SJSA1 (cell line): Measurements from ENCODE around the gene GZF1. TPM values are rescaled to one million over a fixed set of nuclear protein-coding genes. Genes with fewer than 3 reads are reported as not detected.

ENCODE experiments used
- DNase-seq, 2 experiments: peaks; one replicate each; pipeline ENCODE4 v3.0.0-alpha.2; 2015 to 2020; ENCODE audit warnings: low spot score in 2 of 2, low read depth in 1 of 2
- H3K27ac ChIP-seq: fragments of 250-450 bp; sonication (Bioruptor Pico); 2 replicates; pipeline ENCODE4 v1.5.1; 2020; ENCODE audit warnings: mild to moderate bottlenecking, moderate library complexity
- H3K27me3 ChIP-seq: fragments of 250-450 bp; sonication (Bioruptor Pico); replicated peaks from 2 replicates; pipeline ENCODE4 v1.5.1; 2020; ENCODE audit warnings: mild to moderate bottlenecking, moderate library complexity
- H3K36me3 ChIP-seq: fragments of 250-450 bp; sonication (Bioruptor Pico); 2 replicates; pipeline ENCODE4 v1.5.1; 2020; ENCODE audit warnings: mild to moderate bottlenecking
- H3K4me1 ChIP-seq: fragments of 250-450 bp; sonication (Bioruptor Pico); replicated peaks from 2 replicates; pipeline ENCODE4 v1.6.1; 2021; ENCODE audit warnings: mild to moderate bottlenecking
- H3K4me3 ChIP-seq: fragments of 250-450 bp; sonication (Bioruptor Pico); 2 replicates; pipeline ENCODE4 v1.5.1; 2020; ENCODE audit warnings: mild to moderate bottlenecking
- H3K9me3 ChIP-seq: fragments of 250-450 bp; sonication (Bioruptor Pico); replicated peaks from 2 replicates; pipeline ENCODE4 v1.5.1; 2020; ENCODE audit warnings: mild to moderate bottlenecking
- total RNA-seq: library from RNA; depleted of rRNA; stranded (reverse); fragments of >200 nt; shearing (Covaris generic); gene quantifications from 2 replicates; pipeline ENCODE4 v1.2.3, GENCODE V29; 2014

GZF1 gene
- total RNA-seq, 1 experiment from 2014 or later, result 19.4 TPM

- Histone ChIP-seq H3K27me3 (no peaks in the 10 kb centered on the region), H3K4me1 (peaks cover 26% of the 10 kb centered on the region), H3K27ac (no peak overlapping the region), H3K36me3 (peaks cover 95% of the 10 kb centered on the region), H3K9me3 (no peaks in the 10 kb centered on the region), H3K4me3 (no peak overlapping the region)
- no peak for DNase-seq
Measured at GRCh38 chr20:23368316-23369071, 6.5 kb downstream of the GZF1 start.

GRCh38 chr20:23369072-23369823, 7.3 kb downstream of the GZF1 start:
- no peak overlapping the region for H3K27ac ChIP-seq

GRCh38 chr20:23370274-23370673, 8.3 kb downstream of the GZF1 start:
- Histone ChIP-seq H3K4me1 (peaks cover 25% of the 10 kb centered on the region; the same call in 1 of the 2 replicates), H3K27ac (no peak overlapping the region), H3K27me3 (no peaks in the 10 kb centered on the region), H3K4me3 (no peak overlapping the region), H3K36me3 (peaks cover 94% of the 10 kb centered on the region), H3K9me3 (no peaks in the 10 kb centered on the region)
- no peak for DNase-seq

More at GRCh38 chr20:23369072-23369823, 7.3 kb downstream of the GZF1 start:
- peaks cover 100% of the 10 kb centered on the region for H3K36me3 ChIP-seq
- H3K4me3 ChIP-seq, result no peak overlapping the region
- H3K9me3 ChIP-seq, result no peaks in the 10 kb centered on the region
- H3K4me1 ChIP-seq, result peaks cover 25% of the 10 kb centered on the region; the same call in 1 of the 2 replicates
- DNase-seq, result no peak
- H3K27me3 ChIP-seq, result no peaks in the 10 kb centered on the region

- H3K4me1 ChIP-seq, result peaks cover 25% of the 10 kb centered on the region; the same call in 1 of the 2 replicates
- H3K27me3 ChIP-seq, result no peaks in the 10 kb centered on the region
- no peak overlapping the region for H3K4me3 ChIP-seq
- H3K36me3 ChIP-seq, result peaks cover 94% of the 10 kb centered on the region
- no peak overlapping the region for H3K27ac ChIP-seq
- DNase-seq, result no peak
- no peaks in the 10 kb centered on the region for H3K9me3 ChIP-seq
Measured at GRCh38 chr20:23370873-23371272, 8.9 kb downstream of the GZF1 start.

- H3K4me3 ChIP-seq, result no peak overlapping the region
- no peak for DNase-seq
- no peak overlapping the region for H3K27ac ChIP-seq
- no peaks in the 10 kb centered on the region for H3K27me3 ChIP-seq
- peaks cover 23% of the 10 kb centered on the region; the same call in 1 of the 2 replicates for H3K4me1 ChIP-seq
- peaks cover 94% of the 10 kb centered on the region for H3K36me3 ChIP-seq
- H3K9me3 ChIP-seq, result no peaks in the 10 kb centered on the region
Measured at GRCh38 chr20:23371496-23371895, 9.5 kb downstream of the GZF1 start.

GRCh38 chr20:23374441-23374840, 12.5 kb downstream of the GZF1 start:
- Histone ChIP-seq H3K4me1 (no peaks in the 10 kb centered on the region), H3K27me3 (no peaks in the 10 kb centered on the region), H3K9me3 (no peaks in the 10 kb centered on the region), H3K4me3 (no peak overlapping the region), H3K27ac (no peak overlapping the region), H3K36me3 (peaks cover 81% of the 10 kb centered on the region)
- no peak for DNase-seq

GRCh38 chr20:23375827-23376226, 13.8 kb downstream of the GZF1 start:
- Histone ChIP-seq H3K36me3 (peaks cover 74% of the 10 kb centered on the region), H3K4me1 (no peaks in the 10 kb centered on the region), H3K9me3 (no peaks in the 10 kb centered on the region), H3K27me3 (no peaks in the 10 kb centered on the region), H3K27ac (no peak overlapping the region), H3K4me3 (no peak overlapping the region)
- no peak for DNase-seq

GRCh38 chr20:23379772-23380171, 17.8 kb downstream of the GZF1 start:
- Histone ChIP-seq H3K9me3 (no peaks in the 10 kb centered on the region), H3K27ac (no peak overlapping the region), H3K4me3 (no peak overlapping the region), H3K4me1 (no peaks in the 10 kb centered on the region), H3K27me3 (no peaks in the 10 kb centered on the region), H3K36me3 (peaks cover 58% of the 10 kb centered on the region)
- no peak for DNase-seq

- Histone ChIP-seq H3K4me1 (no peaks in the 10 kb centered on the region), H3K27me3 (no peaks in the 10 kb centered on the region), H3K9me3 (no peaks in the 10 kb centered on the region), H3K27ac (no peak overlapping the region), H3K4me3 (no peak overlapping the region), H3K36me3 (peaks cover 48% of the 10 kb centered on the region)
- DNase-seq, result no peak
Measured at GRCh38 chr20:23381876-23382275, 19.9 kb downstream of the GZF1 start.

GRCh38 chr20:23386304-23387117, 24.5 kb downstream of the GZF1 start:
- Histone ChIP-seq H3K4me3 (no peak overlapping the region), H3K9me3 (no peaks in the 10 kb centered on the region), H3K27me3 (no peaks in the 10 kb centered on the region), H3K36me3 (peaks cover 59% of the 10 kb centered on the region), H3K4me1 (no peaks in the 10 kb centered on the region), H3K27ac (no peak overlapping the region)
- DNase-seq, result no peak

- no peak for DNase-seq
- H3K36me3 ChIP-seq, result peaks cover 59% of the 10 kb centered on the region
- no peak overlapping the region for H3K27ac ChIP-seq
- H3K4me1 ChIP-seq, result no peaks in the 10 kb centered on the region
- no peaks in the 10 kb centered on the region for H3K27me3 ChIP-seq
- no peak overlapping the region for H3K4me3 ChIP-seq
- H3K9me3 ChIP-seq, result no peaks in the 10 kb centered on the region
Measured at GRCh38 chr20:23387118-23387443, 25.1 kb downstream of the GZF1 start.

- H3K36me3 ChIP-seq, result peaks cover 67% of the 10 kb centered on the region
- no peak overlapping the region for H3K4me3 ChIP-seq
- H3K9me3 ChIP-seq, result no peaks in the 10 kb centered on the region
- DNase-seq, result no peak
- H3K27ac ChIP-seq, result no peak overlapping the region
- no peaks in the 10 kb centered on the region for H3K27me3 ChIP-seq
- H3K4me1 ChIP-seq, result no peaks in the 10 kb centered on the region
Measured at GRCh38 chr20:23390091-23390774, 28.3 kb downstream of the GZF1 start.

- H3K4me1 ChIP-seq, result no peaks in the 10 kb centered on the region
- H3K36me3 ChIP-seq, result peaks cover 66% of the 10 kb centered on the region
- H3K27me3 ChIP-seq, result no peaks in the 10 kb centered on the region
- no peak overlapping the region for H3K27ac ChIP-seq
- no peak overlapping the region for H3K4me3 ChIP-seq
- no peaks in the 10 kb centered on the region for H3K9me3 ChIP-seq
- no peak for DNase-seq
Measured at GRCh38 chr20:23391707-23392310, 29.8 kb downstream of the GZF1 start.
